ENCODE results near the gene UBN1. TPM values are rescaled to one million over a fixed set of nuclear protein-coding genes. Genes with fewer than 3 reads are reported as not detected.
"Not testable (repeated sequence)": the region's sequence is repeated elsewhere in the genome, so short reads cannot be mapped to it uniquely, and the experiment has no call there.

Gene UBN1
- total and polyA plus RNA-seq, 4 donors: 7.3 to 19.7 (median 14.2) TPM

- Histone ChIP-seq H3K9me3 (ENCODE audit: control insufficient read depth in 4 of 4, low read length in 3 of 4) (no peaks in the 10 kb centered on the region), H3K4me1 (ENCODE audit: control insufficient read depth in 4 of 4, insufficient read depth in 4 of 4, low read length in 3 of 4) (peaks cover 4 to 23% (median 17%) of the 10 kb centered on the region in 4 donors), H3K27ac (ENCODE audit: low read depth in 1 of 2, low read length in 2 of 2) (no peak overlapping the region), H3K4me3 (ENCODE audit: low read depth in 1 of 3, low read length in 3 of 3) (no peak overlapping the region), H3K9ac (ENCODE audit: low read depth in 1 of 2, low read length in 2 of 2) (no peak overlapping the region), H3K27me3 (ENCODE audit: control insufficient read depth in 4 of 4, insufficient read depth in 4 of 4, low read length in 3 of 4) (no peaks in the 10 kb centered on the region), H3K36me3 (ENCODE audit: control insufficient read depth in 4 of 4, insufficient read depth in 3 of 4, low read depth in 1 of 4, low read length in 3 of 4) (peaks cover 0 to 6% (median under 1%) of the 10 kb centered on the region in 4 donors)
- no peak for DNase-seq (ENCODE audit: low spot score)
- 93% methylated on average over 6 of the region's 6 CpGs for WGBS
- TF ChIP-seq EGR1 (IDR thresholded peaks at IDR 0.05; ENCODE audit: low read depth in 2 of 2): no peak
- TF ChIP-seq FOXA1 (IDR thresholded peaks at IDR 0.05): no peak
- TF ChIP-seq REST (IDR thresholded peaks at IDR 0.05): no peak
- TF ChIP-seq, protein P1, sequence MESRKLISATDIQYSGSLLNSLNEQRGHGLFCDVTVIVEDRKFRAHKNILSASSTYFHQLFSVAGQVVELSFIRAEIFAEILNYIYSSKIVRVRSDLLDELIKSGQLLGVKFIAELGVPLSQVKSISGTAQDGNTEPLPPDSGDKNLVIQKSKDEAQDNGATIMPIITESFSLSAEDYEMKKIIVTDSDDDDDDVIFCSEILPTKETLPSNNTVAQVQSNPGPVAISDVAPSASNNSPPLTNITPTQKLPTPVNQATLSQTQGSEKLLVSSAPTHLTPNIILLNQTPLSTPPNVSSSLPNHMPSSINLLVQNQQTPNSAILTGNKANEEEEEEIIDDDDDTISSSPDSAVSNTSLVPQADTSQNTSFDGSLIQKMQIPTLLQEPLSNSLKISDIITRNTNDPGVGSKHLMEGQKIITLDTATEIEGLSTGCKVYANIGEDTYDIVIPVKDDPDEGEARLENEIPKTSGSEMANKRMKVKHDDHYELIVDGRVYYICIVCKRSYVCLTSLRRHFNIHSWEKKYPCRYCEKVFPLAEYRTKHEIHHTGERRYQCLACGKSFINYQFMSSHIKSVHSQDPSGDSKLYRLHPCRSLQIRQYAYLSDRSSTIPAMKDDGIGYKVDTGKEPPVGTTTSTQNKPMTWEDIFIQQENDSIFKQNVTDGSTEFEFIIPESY (IDR thresholded peaks at IDR 0.05): no peak
- no peak for TF ChIP-seq TAF1 (conservative IDR thresholded peaks at IDR 0.05)
- TF ChIP-seq FOXA2 (IDR thresholded peaks at IDR 0.05): no peak
- no peak for TF ChIP-seq GABPA (IDR thresholded peaks at IDR 0.05 in 1 of 2, conservative IDR thresholded peaks at IDR 0.05 in 1 of 2)
- TF ChIP-seq JUND (IDR thresholded peaks at IDR 0.05): no peak
- TF ChIP-seq CTCF (IDR thresholded peaks at IDR 0.05; ENCODE audit: low read depth, low read length, missing input control): no peak
Observed at GRCh38 chr16:4928227-4928626, 80.9 kb downstream of the UBN1 start.

DNA sequence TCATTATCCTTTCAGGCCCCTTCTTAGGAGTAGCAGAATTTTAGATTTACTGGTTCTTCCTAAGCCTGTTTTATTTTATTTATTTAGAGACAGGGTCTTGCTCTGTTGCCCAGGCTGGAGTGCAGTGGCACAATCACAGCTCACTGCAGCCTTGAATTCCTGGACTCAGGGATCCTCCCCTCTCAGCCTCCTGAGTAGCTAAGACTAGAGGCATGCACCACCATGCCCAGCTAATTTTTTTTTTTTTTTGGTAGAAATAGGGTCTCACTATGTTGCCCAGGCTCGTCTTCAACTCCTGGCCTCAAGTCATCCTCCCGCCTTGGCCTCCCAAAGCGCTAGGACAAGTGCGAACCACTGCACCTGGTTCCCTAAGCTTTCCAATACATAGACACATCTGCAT, 82.3 kb downstream of the UBN1 start:
- H3K4me1 ChIP-seq (ENCODE audit: control insufficient read depth in 4 of 4, insufficient read depth in 4 of 4, low read length in 3 of 4): peaks cover 6 to 31% (median 24%) of the 10 kb centered on the region in 4 donors
- not testable (repeated sequence) for H3K27me3 ChIP-seq (ENCODE audit: control insufficient read depth in 4 of 4, insufficient read depth in 4 of 4, low read length in 3 of 4); H3K4me3 ChIP-seq (ENCODE audit: low read depth in 1 of 3, low read length in 3 of 3); H3K9me3 ChIP-seq (ENCODE audit: control insufficient read depth in 4 of 4, low read length in 3 of 4); H3K9ac ChIP-seq (ENCODE audit: low read depth in 1 of 2, low read length in 2 of 2); DNase-seq (ENCODE audit: low spot score); H3K36me3 ChIP-seq (ENCODE audit: control insufficient read depth in 4 of 4, insufficient read depth in 3 of 4, low read depth in 1 of 4, low read length in 3 of 4); H3K27ac ChIP-seq (ENCODE audit: low read depth in 1 of 2, low read length in 2 of 2)
- 94% methylated on average over 4 of the region's 4 CpGs for WGBS

- H3K4me3 ChIP-seq (ENCODE audit: low read depth in 1 of 3, low read length in 3 of 3): no peak overlapping the region
- no peak overlapping the region for H3K27ac ChIP-seq (ENCODE audit: low read depth in 1 of 2, low read length in 2 of 2)
- H3K36me3 ChIP-seq (ENCODE audit: control insufficient read depth in 4 of 4, insufficient read depth in 3 of 4, low read depth in 1 of 4, low read length in 3 of 4): peaks cover 0 to 6% (median 0%) of the 10 kb centered on the region in 4 donors
- 91% methylated on average over 11 of the region's 11 CpGs for WGBS
- H3K4me1 ChIP-seq (ENCODE audit: control insufficient read depth in 4 of 4, insufficient read depth in 4 of 4, low read length in 3 of 4): peaks cover 8 to 28% (median 22%) of the 10 kb centered on the region in 4 donors
- no peaks in the 10 kb centered on the region for H3K27me3 ChIP-seq (ENCODE audit: control insufficient read depth in 4 of 4, insufficient read depth in 4 of 4, low read length in 3 of 4)
- H3K9ac ChIP-seq (ENCODE audit: low read depth in 1 of 2, low read length in 2 of 2): no peak overlapping the region
- no peaks in the 10 kb centered on the region for H3K9me3 ChIP-seq (ENCODE audit: control insufficient read depth in 4 of 4, low read length in 3 of 4)
- no peak for DNase-seq (ENCODE audit: low spot score)
- no peak for TF ChIP-seq MAX (IDR thresholded peaks at IDR 0.05)
- TF ChIP-seq ATF3 (IDR thresholded peaks at IDR 0.05): no peak
- TF ChIP-seq YY1 (IDR thresholded peaks at IDR 0.05): no peak
Observed at GRCh38 chr16:4931381-4931780, 84.1 kb downstream of the UBN1 start.

Measured in liver (tissue), 9 donors.